K562 (cell line): ENCODE data around the gene PFKP. TPM values are rescaled to one million over a fixed set of nuclear protein-coding genes. Genes with fewer than 3 reads are reported as not detected.

ENCODE experiments used
- EGR1 ChIP-seq: fragments of 450-650 bp; conservative IDR thresholded peaks from 2 replicates; pipeline ENCODE4 v1.6.1; 2017; ENCODE audit warnings: mild to moderate bottlenecking
- HDAC8 ChIP-seq: fragments of 450-650 bp; IDR thresholded peaks from 2 replicates; pipeline ENCODE4 v1.6.1; 2016; ENCODE audit warnings: mild to moderate bottlenecking, missing genetic modification characterization, moderate library complexity, missing compliant biosample characterization
- JUNB ChIP-seq: fragments of 450-650 bp; formaldehyde crosslinking; conservative IDR thresholded peaks from 2 replicates; pipeline ENCODE4 v1.4.0; 2020; ENCODE audit warnings: mild to moderate bottlenecking
- LARP7 ChIP-seq: fragments of 450-650 bp; IDR thresholded peaks from 2 replicates; pipeline ENCODE4 v1.6.1; 2016
- MAZ ChIP-seq, 2 experiments: fragments of 450-650 bp in 1 of 2; sonication (generic) in 1 of 2; formaldehyde crosslinking; IDR thresholded peaks in 1 of 2; conservative IDR thresholded peaks in 1 of 2; 2 replicates each; pipeline versions ENCODE4 v1.4.0 to v1.5.0; 2020; ENCODE audit warnings: mild to moderate bottlenecking in 1 of 2, missing genetic modification reagents in 1 of 2
- MYBL2 ChIP-seq, 2 experiments: fragments of 450-650 bp in 1 of 2; sonication (generic) in 1 of 2; formaldehyde crosslinking in 1 of 2; IDR thresholded peaks; 2 replicates each; pipeline versions ENCODE4 v1.6.1 to v1.8.1; 2017 to 2022; ENCODE audit warnings: borderline replicate concordance in 1 of 2, inconsistent platforms in 1 of 2, low read depth in 1 of 2, mild to moderate bottlenecking in 1 of 2, missing genetic modification reagents in 1 of 2, moderate library complexity in 1 of 2
- PCBP2 ChIP-seq: fragments of 200-400 bp; formaldehyde crosslinking; IDR thresholded peaks from 2 replicates; pipeline ENCODE4 v1.6.1; 2018; ENCODE audit warnings: low read length, low read depth, mild to moderate bottlenecking, moderate library complexity; ENCODE audit not compliant: poor library complexity, severe bottlenecking
- POLR2AphosphoS2 ChIP-seq: IDR thresholded peaks from 2 replicates; pipeline ENCODE4 v1.6.1; 2012; ENCODE audit warnings: low read length, improper control_type of control experiment
- POLR2B ChIP-seq: fragments of 450-650 bp; IDR thresholded peaks from 2 replicates; pipeline ENCODE4 v1.6.1; 2018; ENCODE audit warnings: low read depth; ENCODE audit not compliant: partially characterized antibody
- ZNF134 ChIP-seq: fragments of 250-450 bp; sonication (Bioruptor Pico); conservative IDR thresholded peaks from 2 replicates; pipeline ENCODE4 v1.4.0; 2020
- polyA plus RNA-seq, 8 experiments: library from polyadenylated mRNA; depleted of rRNA in 4 of 8; stranded (reverse) in 5 of 8; unstranded in 3 of 8; fragments of >200 nt; fragmentation: Nextera tagmentation in 2 of 8; fragmentation: Illumina TruSeq in 1 of 8; extraction: Ambion mirVana in 2 of 8; extraction: Trizol in 1 of 8; gene quantifications; 2 replicates each; pipeline versions ENCODE4 v1.2.1 to v1.2.3, GENCODE V29; 2011 to 2014; ENCODE audit warnings: inconsistent platforms in 1 of 8, missing spikeins in 1 of 8
- total RNA-seq, 7 experiments: library from RNA; depleted of rRNA in 6 of 7; stranded (reverse); fragments of >200 nt in 6 of 7; fragmentation: Illumina TruSeq in 2 of 7; extraction: Trizol in 2 of 7; gene quantifications; 2 replicates each; pipeline versions ENCODE4 v1.2.1 to v1.2.3, GENCODE V29; 2011 to 2021; ENCODE audit warnings: low replicate concordance in 1 of 7
- TF ChIP-seq, protein P1 (sequence below): sonication (generic); formaldehyde crosslinking; IDR thresholded peaks from 2 replicates; pipeline ENCODE4 v1.8.0; 2022; ENCODE audit warnings: mild to moderate bottlenecking, missing genetic modification reagents
- TF ChIP-seq, protein P2 (sequence below): fragments of 250-450 bp; sonication (Bioruptor Pico); IDR thresholded peaks from 2 replicates; pipeline ENCODE4 v1.4.0; 2020; ENCODE audit warnings: mild to moderate bottlenecking, moderate library complexity, borderline replicate concordance

Gene PFKP
- total and polyA plus RNA-seq, 9 of the 15 experiments (the other 6 are each of a cell fraction or from before 2014, with no cell fraction given) = 23.5 to 116 (median 62.1) TPM

DNA sequence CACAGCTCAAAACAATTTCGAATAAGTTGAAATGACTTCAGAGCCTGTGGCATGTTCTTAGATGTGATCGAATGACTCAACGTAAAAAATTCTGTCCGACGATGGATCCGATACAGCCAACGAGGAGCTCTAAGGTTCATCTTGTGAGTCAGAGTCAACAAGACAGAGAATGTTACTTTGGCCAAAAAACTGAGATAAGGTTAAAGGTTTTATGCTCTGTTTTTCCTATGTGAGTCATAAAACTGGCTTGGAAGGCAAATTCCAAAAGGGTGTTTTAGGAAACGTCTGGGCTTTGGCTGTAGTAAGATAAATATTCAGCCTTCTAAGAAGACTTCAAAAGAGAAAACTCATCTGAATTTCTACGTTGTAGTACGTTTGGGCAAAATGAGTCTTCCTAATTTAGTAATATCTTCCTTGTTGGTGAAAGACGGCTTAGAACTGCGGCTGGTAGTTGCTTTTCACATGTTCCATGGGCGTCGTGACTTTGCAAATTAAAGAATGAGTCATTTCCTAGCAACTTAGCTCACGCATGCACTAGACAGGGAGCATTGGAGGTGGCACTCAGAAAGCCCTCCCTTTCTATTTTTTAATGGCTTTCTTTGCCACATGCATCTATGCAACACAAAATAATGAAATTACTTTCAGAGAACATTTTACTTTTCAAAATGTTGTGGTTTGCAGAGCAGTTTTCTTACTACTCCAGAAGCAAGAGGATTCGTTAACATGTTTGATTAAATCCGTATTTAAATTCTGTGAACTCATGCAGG lies 28.2 kb downstream of the PFKP start (continued):
- TF ChIP-seq, protein P1, sequence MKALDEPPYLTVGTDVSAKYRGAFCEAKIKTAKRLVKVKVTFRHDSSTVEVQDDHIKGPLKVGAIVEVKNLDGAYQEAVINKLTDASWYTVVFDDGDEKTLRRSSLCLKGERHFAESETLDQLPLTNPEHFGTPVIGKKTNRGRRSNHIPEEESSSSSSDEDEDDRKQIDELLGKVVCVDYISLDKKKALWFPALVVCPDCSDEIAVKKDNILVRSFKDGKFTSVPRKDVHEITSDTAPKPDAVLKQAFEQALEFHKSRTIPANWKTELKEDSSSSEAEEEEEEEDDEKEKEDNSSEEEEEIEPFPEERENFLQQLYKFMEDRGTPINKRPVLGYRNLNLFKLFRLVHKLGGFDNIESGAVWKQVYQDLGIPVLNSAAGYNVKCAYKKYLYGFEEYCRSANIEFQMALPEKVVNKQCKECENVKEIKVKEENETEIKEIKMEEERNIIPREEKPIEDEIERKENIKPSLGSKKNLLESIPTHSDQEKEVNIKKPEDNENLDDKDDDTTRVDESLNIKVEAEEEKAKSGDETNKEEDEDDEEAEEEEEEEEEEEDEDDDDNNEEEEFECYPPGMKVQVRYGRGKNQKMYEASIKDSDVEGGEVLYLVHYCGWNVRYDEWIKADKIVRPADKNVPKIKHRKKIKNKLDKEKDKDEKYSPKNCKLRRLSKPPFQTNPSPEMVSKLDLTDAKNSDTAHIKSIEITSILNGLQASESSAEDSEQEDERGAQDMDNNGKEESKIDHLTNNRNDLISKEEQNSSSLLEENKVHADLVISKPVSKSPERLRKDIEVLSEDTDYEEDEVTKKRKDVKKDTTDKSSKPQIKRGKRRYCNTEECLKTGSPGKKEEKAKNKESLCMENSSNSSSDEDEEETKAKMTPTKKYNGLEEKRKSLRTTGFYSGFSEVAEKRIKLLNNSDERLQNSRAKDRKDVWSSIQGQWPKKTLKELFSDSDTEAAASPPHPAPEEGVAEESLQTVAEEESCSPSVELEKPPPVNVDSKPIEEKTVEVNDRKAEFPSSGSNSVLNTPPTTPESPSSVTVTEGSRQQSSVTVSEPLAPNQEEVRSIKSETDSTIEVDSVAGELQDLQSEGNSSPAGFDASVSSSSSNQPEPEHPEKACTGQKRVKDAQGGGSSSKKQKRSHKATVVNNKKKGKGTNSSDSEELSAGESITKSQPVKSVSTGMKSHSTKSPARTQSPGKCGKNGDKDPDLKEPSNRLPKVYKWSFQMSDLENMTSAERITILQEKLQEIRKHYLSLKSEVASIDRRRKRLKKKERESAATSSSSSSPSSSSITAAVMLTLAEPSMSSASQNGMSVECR (CRISPR knock-in tag) = no peak
- TF ChIP-seq, protein P2, sequence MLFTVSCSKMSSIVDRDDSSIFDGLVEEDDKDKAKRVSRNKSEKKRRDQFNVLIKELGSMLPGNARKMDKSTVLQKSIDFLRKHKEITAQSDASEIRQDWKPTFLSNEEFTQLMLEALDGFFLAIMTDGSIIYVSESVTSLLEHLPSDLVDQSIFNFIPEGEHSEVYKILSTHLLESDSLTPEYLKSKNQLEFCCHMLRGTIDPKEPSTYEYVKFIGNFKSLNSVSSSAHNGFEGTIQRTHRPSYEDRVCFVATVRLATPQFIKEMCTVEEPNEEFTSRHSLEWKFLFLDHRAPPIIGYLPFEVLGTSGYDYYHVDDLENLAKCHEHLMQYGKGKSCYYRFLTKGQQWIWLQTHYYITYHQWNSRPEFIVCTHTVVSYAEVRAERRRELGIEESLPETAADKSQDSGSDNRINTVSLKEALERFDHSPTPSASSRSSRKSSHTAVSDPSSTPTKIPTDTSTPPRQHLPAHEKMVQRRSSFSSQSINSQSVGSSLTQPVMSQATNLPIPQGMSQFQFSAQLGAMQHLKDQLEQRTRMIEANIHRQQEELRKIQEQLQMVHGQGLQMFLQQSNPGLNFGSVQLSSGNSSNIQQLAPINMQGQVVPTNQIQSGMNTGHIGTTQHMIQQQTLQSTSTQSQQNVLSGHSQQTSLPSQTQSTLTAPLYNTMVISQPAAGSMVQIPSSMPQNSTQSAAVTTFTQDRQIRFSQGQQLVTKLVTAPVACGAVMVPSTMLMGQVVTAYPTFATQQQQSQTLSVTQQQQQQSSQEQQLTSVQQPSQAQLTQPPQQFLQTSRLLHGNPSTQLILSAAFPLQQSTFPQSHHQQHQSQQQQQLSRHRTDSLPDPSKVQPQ (CRISPR knock-in tag) = no peak
- TF ChIP-seq EGR1 = no peak
- TF ChIP-seq PCBP2 = no peak
- TF ChIP-seq JUNB = no peak
- TF ChIP-seq ZNF134 = no peak
- no peak for TF ChIP-seq POLR2AphosphoS2
- TF ChIP-seq MAZ (CRISPR knock-in tag; conservative IDR thresholded peaks at IDR 0.05 in 1 of 2, IDR thresholded peaks at IDR 0.05 in 1 of 2) = no peak
- TF ChIP-seq MYBL2 (IDR thresholded peaks at IDR 0.05; ENCODE audit: low read depth) = no peak
- TF ChIP-seq MYBL2 (CRISPR knock-in tag; IDR thresholded peaks at IDR 0.05; ENCODE audit: borderline replicate concordance) = no peak
- TF ChIP-seq LARP7 = no peak
- TF ChIP-seq POLR2B = no peak
- TF ChIP-seq HDAC8 = no peak
